A673 (cell line): ENCODE measurements around the gene MRM1. TPM values are rescaled to one million over a fixed set of nuclear protein-coding genes. Genes with fewer than 3 reads are reported as not detected.

Source experiments
- BruUV-seq: library from RNA; stranded (reverse); fragments of 400-500 nt; replicated peaks from 2 replicates; lab custom pipeline; 2021; lab: Mats Ljungman, UMichigan
- CTCF ChIA-PET: fragments of 300-600 bp; sonication (Branson Sonifier 250); formaldehyde crosslinking; loops from one replicate; lab custom pipeline; 2022; ENCODE audit warnings: antibody characterized with exemption; lab: Charles Lee
- POLR2A ChIA-PET: fragments of 300-600 bp; sonication (Branson Sonifier 250); formaldehyde crosslinking; loops from one replicate; lab custom pipeline; 2022; ENCODE audit warnings: antibody characterized with exemption; ENCODE audit not compliant: low non-redundant PET; lab: Charles Lee
- DNase-seq: peaks from one replicate; pipeline ENCODE4 v3.0.0-alpha.2; 2015; ENCODE audit warnings: low spot score
- H3K27ac ChIP-seq: fragments of 200-600 bp; sonication (generic); 2 replicates; pipeline ENCODE4 v1.5.1; 2016; ENCODE audit warnings: mixed run types, low read depth, mild to moderate bottlenecking, mixed read lengths, antibody characterized with exemption, low read length; ENCODE audit not compliant: poor library complexity, severe bottlenecking
- H3K27me3 ChIP-seq: fragments of 200-600 bp; sonication (generic); replicated peaks from 2 replicates; pipeline ENCODE4 v1.6.1; 2017; ENCODE audit warnings: mixed run types, low read depth, mild to moderate bottlenecking, mixed read lengths, antibody characterized with exemption, low read length; ENCODE audit not compliant: insufficient read depth, poor library complexity
- H3K36me3 ChIP-seq: fragments of 200-600 bp; sonication (generic); 2 replicates; pipeline ENCODE4 v1.6.1; 2016; ENCODE audit warnings: mixed run types, mild to moderate bottlenecking, mixed read lengths, antibody characterized with exemption, low read length; ENCODE audit not compliant: insufficient read depth, poor library complexity, severe bottlenecking
- H3K4me1 ChIP-seq: fragments of 200-600 bp; sonication (generic); 2 replicates; pipeline ENCODE4 v1.6.1; 2017; ENCODE audit warnings: mixed run types, mild to moderate bottlenecking, mixed read lengths, antibody characterized with exemption, low read length; ENCODE audit not compliant: insufficient read depth, poor library complexity, severe bottlenecking
- H3K4me3 ChIP-seq: fragments of 200-600 bp; sonication (generic); 2 replicates; pipeline ENCODE4 v1.5.1; 2016; ENCODE audit warnings: low read depth, mixed run types, mild to moderate bottlenecking, mixed read lengths, low read length; ENCODE audit not compliant: poor library complexity, severe bottlenecking
- H3K9me3 ChIP-seq: fragments of 200-600 bp; sonication (generic); 2 replicates; pipeline ENCODE4 v1.6.1; 2016; ENCODE audit warnings: mixed run types, low read depth, mild to moderate bottlenecking, mixed read lengths, antibody characterized with exemption, low read length; ENCODE audit not compliant: poor library complexity, severe bottlenecking
- CTCF ChIP-seq: fragments of 300-800, 200-600 bp; sonication (generic); conservative IDR thresholded peaks from 2 replicates; pipeline ENCODE4 v1.5.1; 2017; ENCODE audit warnings: low read depth, mild to moderate bottlenecking, antibody characterized with exemption, low read length, moderate library complexity, mixed read lengths
- EZH2 ChIP-seq: fragments of 200-600 bp; sonication (generic); IDR thresholded peaks from 2 replicates; pipeline ENCODE4 v1.6.1; 2017; ENCODE audit warnings: borderline replicate concordance, low read depth, mild to moderate bottlenecking, mixed read lengths, antibody characterized with exemption, low read length; ENCODE audit not compliant: poor library complexity, severe bottlenecking
- intact Hi-C: fragments of 100-400 bp; cut with micrococcal nuclease; formaldehyde crosslinking; loops from one replicate; pipeline ENCODE4 v1.10.0; 2022; ENCODE audit not compliant: unreplicated experiment
- total RNA-seq: library from RNA; stranded (reverse); gene quantifications from 2 replicates; pipeline ENCODE4 v1.2.3, GENCODE V29; 2021

Gene MRM1
- total RNA-seq, 1 experiment from 2014 or later, result 6.5 TPM

GRCh38 chr17:36643086-36643685, 41.8 kb downstream of the MRM1 start:
- intact Hi-C loops, result no loop called here
- TF ChIP-seq EZH2 (no peak), CTCF (no peak)
- ChIA-PET CTCF (no interaction called here), POLR2A (no interaction called here)
- Histone ChIP-seq H3K4me3 (no peak overlapping the region), H3K27me3 (peaks cover 63% of the 10 kb centered on the region), H3K9me3 (no peaks in the 10 kb centered on the region), H3K4me1 (no peaks in the 10 kb centered on the region), H3K27ac (no peak overlapping the region), H3K36me3 (no peaks in the 10 kb centered on the region)
- no peak for DNase-seq
- BruUV-seq, result no TSS peak

- BruUV-seq, result no TSS peak
Observed at GRCh38 chr17:36645422-36645821, 44.0 kb downstream of the MRM1 start.

GRCh38 chr17:36647636-36648035, 46.3 kb downstream of the MRM1 start:
- Histone ChIP-seq H3K27ac (no peak overlapping the region), H3K9me3 (no peaks in the 10 kb centered on the region), H3K27me3 (peaks cover 25% of the 10 kb centered on the region), H3K36me3 (no peaks in the 10 kb centered on the region), H3K4me3 (no peak overlapping the region), H3K4me1 (no peaks in the 10 kb centered on the region)
- ChIA-PET POLR2A (no interaction called here), CTCF (no interaction called here)
- DNase-seq, result no peak
- TF ChIP-seq EZH2, result no peak
- TF ChIP-seq CTCF, result no peak
- intact Hi-C loops, result no loop called here
- BruUV-seq, result no TSS peak

More at GRCh38 chr17:36645422-36645821, 44.0 kb downstream of the MRM1 start:
- Histone ChIP-seq H3K9me3 (no peaks in the 10 kb centered on the region), H3K4me1 (no peaks in the 10 kb centered on the region), H3K36me3 (no peaks in the 10 kb centered on the region), H3K27ac (no peak overlapping the region), H3K27me3 (peaks cover 48% of the 10 kb centered on the region), H3K4me3 (no peak overlapping the region)
- CTCF ChIA-PET, result no interaction called here
- intact Hi-C loops, result no loop called here
- POLR2A ChIA-PET, result no interaction called here
- no peak for TF ChIP-seq EZH2
- no peak for TF ChIP-seq CTCF
- no peak for DNase-seq
